Endometrial microvascular endothelial cells (primary cell): ENCODE data around the gene BFSP2. TPM values are rescaled to one million over a fixed set of nuclear protein-coding genes. Genes with fewer than 3 reads are reported as not detected.

Source experiments
- in situ Hi-C: cut with HindIII; loops from 2 replicates; pipeline ENCODE4 v1.10.0; 2017; ENCODE audit warnings: low sequenced_read_pairs, low pct_unique_long_range_greater_than_20kb; ENCODE audit errors: inconsistent ontology term
- total RNA-seq: library from RNA; depleted of rRNA; stranded (reverse); fragments of >200 nt; gene quantifications from one replicate; pipeline ENCODE4 v1.2.3, GENCODE V29; 2015; ENCODE audit errors: inconsistent ontology term

BFSP2 gene
- total RNA-seq, 1 donor from 2014 or later = not detected

- in situ Hi-C loops = no loop called here
These were observed 18.3 kb upstream of the BFSP2 start for GRCh38 chr3:133381346-133382109.

- in situ Hi-C loops = no loop called here
These were observed 16.7 kb upstream of the BFSP2 start for GRCh38 chr3:133383175-133383574.

GRCh38 chr3:133383741-133384140 is 16.1 kb upstream of the BFSP2 start:
- in situ Hi-C loops = no loop called here

GRCh38 chr3:133384331-133385027 is 15.4 kb upstream of the BFSP2 start:
- in situ Hi-C loops = no loop called here

- in situ Hi-C loops = no loop called here
These were observed 13.0 kb upstream of the BFSP2 start for GRCh38 chr3:133386876-133387275.

GRCh38 chr3:133387341-133387740 is 12.5 kb upstream of the BFSP2 start:
- in situ Hi-C loops = no loop called here

GRCh38 chr3:133388696-133389395 is 11.0 kb upstream of the BFSP2 start:
- in situ Hi-C loops = no loop called here

GRCh38 chr3:133390715-133391114 is 9.1 kb upstream of the BFSP2 start:
- in situ Hi-C loops = no loop called here

GRCh38 chr3:133393204-133393603 is 6.7 kb upstream of the BFSP2 start:
- in situ Hi-C loops = no loop called here

GRCh38 chr3:133393691-133394474 is 6.0 kb upstream of the BFSP2 start:
- in situ Hi-C loops = no loop called here

- in situ Hi-C loops = no loop called here
These were observed 5.1 kb upstream of the BFSP2 start for GRCh38 chr3:133394561-133395311.

- in situ Hi-C loops = no loop called here
These were observed 3.0 kb upstream of the BFSP2 start for GRCh38 chr3:133396906-133397305.

GRCh38 chr3:133401374-133402135 is 1.7 kb downstream of the BFSP2 start:
- in situ Hi-C loops = no loop called here

- in situ Hi-C loops = no loop called here
These were observed 5.1 kb downstream of the BFSP2 start for GRCh38 chr3:133404920-133405319.

GRCh38 chr3:133408366-133408765 is 8.5 kb downstream of the BFSP2 start:
- in situ Hi-C loops = no loop called here

- in situ Hi-C loops = no loop called here
These were observed 9.1 kb downstream of the BFSP2 start for GRCh38 chr3:133408961-133409360.

- in situ Hi-C loops = no loop called here
These were observed 10.5 kb downstream of the BFSP2 start for GRCh38 chr3:133410191-133410892.
